Fibroblast of upper back skin (primary cell): Measurements from ENCODE around the gene MAP3K20.

ENCODE experiments used
- DNase-seq: peaks from one replicate; pipeline ENCODE4 v3.0.0-alpha.2; 2013

Gene MAP3K20

DNA sequence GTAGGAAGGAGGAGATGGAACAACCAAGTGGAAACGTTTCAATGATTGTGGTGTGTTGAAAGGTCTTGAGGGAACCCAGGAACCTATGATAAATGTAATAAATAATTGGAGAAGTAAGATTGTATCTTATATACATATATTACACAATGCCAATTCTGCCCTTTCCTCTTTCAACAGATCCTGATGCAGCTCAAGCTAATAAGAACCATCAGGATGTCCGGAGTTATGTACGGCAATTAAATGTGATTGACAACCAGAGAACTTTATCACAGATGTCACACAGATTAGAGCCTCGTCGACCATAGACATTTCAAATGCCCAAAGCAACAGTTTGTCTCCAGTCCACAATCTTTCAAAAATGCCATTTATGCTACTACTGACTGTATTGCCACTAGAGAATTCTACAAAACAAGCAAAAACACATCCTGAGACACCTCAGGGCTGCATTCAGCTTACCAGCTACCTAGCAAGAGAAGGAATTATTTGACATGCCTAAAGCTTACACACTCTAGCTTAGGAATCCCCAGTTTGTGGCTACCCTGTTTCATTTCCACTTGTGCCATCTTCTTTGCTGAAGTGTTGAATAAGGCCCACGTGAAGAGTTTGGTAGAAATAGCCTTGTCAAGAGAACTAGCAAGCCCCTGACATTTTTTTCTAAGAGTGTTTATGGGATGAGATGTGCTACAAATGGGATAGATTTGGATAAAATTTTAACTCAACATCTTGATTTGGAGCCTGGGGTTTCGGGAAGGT, 24.0 kb upstream of the MAP3K20 start:
- DNase-seq, result no peak

DNA sequence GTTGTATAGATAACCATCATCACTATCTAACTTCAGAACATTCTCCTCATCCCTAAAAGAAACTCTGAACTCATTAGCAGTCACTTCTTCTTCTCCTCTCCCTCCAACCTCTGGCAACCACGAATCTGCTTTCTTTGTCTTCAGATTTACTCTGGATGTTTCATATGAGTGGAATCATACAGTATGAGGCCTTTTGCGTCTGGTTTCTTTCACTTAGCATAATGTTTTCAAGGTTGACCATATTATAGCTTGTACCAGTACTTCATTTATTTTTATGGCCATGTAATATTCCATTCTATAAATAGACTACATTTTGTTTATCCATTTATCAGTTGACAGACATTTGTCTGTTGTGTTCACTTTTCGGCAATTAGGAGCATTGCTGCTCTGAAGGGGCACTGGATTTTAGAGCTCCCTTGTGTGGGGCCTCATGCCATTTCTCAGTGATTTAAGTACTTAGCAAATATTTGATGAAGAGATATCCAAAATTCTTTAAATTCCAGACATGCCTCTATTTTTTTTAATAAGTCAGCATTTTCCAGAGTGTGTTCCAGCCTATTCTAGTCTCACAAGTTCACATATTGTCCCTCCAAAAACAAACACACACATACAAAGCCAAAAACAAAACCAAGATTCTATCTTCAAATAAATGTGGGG, 22.5 kb upstream of the MAP3K20 start:
- DNase-seq, result peak; percentile 60

DNA sequence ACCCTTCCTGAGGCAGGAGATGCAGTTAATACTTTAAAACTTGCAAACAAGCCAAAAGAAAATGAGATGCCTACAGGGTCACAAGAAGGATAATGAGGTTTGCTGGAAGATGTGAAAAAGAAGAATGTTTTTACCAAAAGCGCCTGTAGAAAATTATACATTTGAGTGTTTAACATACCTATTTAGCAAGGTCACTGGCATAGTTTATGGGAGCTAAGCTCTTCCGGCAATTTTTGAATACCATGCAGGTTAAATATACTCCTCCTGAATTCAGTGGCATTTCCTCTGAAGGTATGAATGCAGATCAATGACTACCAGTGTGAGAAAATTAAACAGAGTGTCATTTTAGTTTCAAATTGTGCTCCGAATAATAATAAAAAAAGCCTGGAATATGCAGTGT, 21.2 kb upstream of the MAP3K20 start:
- peak; percentile 78 for DNase-seq

- peak; percentile 35 for DNase-seq
Observed at GRCh38 chr2:173056705-173057364, 18.8 kb upstream of the MAP3K20 start.

GRCh38 chr2:173058097-173058496, 17.5 kb upstream of the MAP3K20 start:
- no peak for DNase-seq

GRCh38 chr2:173058673-173059072, 17.0 kb upstream of the MAP3K20 start:
- no peak for DNase-seq

DNA sequence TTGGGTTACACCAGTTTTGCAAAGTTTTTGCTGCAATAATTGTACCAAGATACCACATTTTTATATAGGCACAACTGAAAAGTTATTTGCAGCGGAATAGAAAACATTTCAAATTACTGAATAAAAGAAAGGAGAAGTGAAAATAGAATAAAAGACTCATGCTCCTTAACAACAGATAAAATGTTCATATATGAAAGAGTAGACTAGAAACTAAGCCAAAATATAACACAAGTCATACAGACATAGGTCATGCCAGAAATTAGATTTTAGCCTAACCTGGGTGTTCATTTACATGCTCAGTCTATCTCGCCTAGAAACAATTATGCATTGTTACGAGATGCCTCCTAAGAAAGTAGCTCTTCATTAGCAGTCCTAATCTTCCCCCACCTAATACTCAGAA, 16.4 kb upstream of the MAP3K20 start:
- no peak for DNase-seq

DNA sequence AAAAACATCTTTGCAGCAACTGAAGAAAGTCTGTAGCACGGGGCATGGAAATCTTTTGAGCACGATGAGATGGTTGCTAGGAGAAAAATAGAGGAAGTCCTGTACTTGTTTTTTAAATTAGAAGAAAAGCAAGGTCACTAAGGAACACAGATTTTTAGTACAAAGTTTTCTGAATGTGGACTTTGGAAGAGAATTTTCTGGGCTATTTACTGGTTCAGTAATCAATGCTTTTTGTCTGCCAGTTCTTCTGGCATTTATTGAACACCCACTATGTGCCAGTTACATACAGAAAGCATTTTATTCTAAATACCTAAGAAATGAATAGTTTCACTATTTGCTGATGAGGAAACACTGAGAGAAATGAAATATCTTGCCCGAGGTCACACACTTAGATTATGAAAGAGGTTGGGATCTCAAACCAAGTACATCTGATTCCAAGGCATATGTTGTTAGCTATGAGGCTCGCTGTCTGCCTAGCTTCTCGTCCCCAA, 15.6 kb upstream of the MAP3K20 start:
- DNase-seq, result no peak

- peak; percentile 74 for DNase-seq
Observed at GRCh38 chr2:173062801-173063200, 12.8 kb upstream of the MAP3K20 start.

GRCh38 chr2:173064151-173064805, 11.4 kb upstream of the MAP3K20 start:
- no peak for DNase-seq

- no peak for DNase-seq
Observed at GRCh38 chr2:173066887-173067676, 8.6 kb upstream of the MAP3K20 start.

DNA sequence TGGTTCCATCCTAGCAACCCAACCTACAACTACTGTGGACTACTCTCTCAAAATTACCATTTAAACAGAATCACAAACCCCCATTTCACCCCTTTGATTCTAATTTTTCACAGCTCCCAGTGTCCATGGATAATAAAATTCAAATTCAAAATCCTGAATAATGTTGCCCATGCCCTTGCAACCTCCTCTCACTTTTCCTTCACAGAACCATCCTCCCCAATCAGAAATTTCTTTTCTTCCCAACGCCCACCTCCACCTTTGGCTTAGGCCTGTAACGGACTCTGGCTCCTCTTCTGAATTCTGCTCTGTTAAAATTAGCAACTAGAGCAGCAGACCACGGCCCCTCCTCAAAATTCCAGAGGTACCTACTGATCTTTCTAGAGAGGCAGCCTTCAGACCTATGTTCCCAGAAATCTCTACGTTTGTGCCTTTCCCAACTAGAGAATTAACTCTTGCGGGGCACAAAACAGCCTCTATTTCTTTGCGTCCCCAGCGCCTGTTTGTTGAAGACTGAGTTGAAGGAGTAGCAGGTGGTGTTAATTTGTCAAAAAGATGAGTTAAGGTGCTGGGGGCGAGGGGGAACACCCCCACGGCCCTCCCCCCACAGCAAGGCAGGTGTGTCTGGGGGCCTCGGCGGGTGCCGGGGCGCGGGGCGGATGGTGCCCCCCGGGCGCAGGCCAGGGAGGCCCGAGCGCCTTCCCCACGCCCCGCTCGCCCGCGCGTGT, 428 bp upstream of the MAP3K20 start:
- no peak for DNase-seq

DNA sequence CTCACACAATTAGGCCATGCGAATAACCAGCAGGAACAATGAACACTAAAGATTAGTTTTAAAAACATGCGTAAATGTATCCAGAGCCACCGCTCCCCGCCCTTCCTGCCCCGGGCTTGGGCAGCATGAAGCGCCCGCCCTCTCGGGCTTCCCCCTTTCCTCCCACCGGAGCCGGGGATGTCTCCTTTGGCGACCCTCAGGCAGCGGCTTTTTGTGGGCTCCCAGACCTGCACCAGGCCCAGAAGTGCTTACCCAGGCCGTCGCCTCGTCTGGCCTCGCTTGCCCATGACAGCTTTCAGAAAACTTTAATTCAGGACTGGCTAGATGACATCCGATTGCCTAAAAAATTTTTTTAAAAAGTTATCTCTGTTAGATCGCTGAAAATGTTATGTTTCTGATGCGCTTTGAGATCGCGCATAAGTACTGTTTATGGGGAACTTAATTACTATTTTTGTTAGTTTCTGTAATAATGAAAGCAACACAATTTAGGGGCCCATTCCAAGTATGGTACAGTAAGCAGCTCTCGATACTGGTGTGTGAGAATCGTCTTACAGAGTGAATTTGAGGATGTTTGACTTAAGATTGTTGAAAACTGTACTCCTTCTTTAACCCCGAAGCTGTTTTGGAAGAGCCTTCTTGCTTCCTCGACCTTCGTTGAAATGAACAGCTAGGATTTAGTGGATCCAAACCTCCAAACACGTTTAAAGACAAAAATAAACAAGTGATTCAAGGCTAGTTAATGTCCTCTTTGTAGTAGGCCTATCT, 1.1 kb downstream of the MAP3K20 start:
- DNase-seq, result peak; percentile 30

- peak; percentile 37 for DNase-seq
Observed at GRCh38 chr2:173077506-173078177, 2.0 kb downstream of the MAP3K20 start.

DNA sequence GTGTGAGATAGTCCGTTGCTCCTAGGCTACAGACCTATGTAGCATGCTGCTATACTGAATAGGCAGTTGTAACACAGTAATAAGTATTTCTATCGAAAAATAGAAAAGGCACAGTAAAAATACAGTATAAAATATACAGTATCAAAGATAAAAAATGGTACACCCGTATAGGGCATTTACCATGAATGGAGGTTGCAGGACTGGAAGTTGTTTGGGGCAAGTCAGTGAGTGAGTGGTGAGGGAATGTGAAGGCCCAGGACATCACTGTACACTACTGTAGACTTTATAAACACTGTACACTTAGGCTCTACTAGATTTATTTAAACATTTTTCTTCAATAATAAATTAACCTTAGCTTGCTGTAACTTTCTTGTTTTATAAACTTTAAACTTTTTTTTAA, 3.5 kb downstream of the MAP3K20 start:
- DNase-seq, result no peak

- DNase-seq, result peak; percentile 95
Observed at GRCh38 chr2:173079973-173080860, 4.6 kb downstream of the MAP3K20 start.

- DNase-seq, result no peak
Observed at GRCh38 chr2:173086518-173087213, 11.0 kb downstream of the MAP3K20 start.

GRCh38 chr2:173087214-173087581, 11.6 kb downstream of the MAP3K20 start:
- peak; percentile 57 for DNase-seq
